Hepatocyte (in vitro differentiated cells): Measurements from ENCODE around the gene DOCK2.

ENCODE experiments used
- EZH2phosphoT487 ChIP-seq: fragments of 200-600 bp; sonication (generic); IDR thresholded peaks from one replicate; pipeline ENCODE4 v1.6.1; 2018; ENCODE audit warnings: antibody characterized with exemption, mild to moderate bottlenecking, low read depth, moderate library complexity; ENCODE audit not compliant: unreplicated experiment, severe bottlenecking
- TF ChIP-seq, protein P1 (sequence below): fragments of 200-600 bp; sonication (generic); IDR thresholded peaks from 2 replicates; pipeline ENCODE4 v1.5.1; 2016; ENCODE audit warnings: antibody characterized with exemption, mild to moderate bottlenecking; ENCODE audit not compliant: poor library complexity

DNA sequence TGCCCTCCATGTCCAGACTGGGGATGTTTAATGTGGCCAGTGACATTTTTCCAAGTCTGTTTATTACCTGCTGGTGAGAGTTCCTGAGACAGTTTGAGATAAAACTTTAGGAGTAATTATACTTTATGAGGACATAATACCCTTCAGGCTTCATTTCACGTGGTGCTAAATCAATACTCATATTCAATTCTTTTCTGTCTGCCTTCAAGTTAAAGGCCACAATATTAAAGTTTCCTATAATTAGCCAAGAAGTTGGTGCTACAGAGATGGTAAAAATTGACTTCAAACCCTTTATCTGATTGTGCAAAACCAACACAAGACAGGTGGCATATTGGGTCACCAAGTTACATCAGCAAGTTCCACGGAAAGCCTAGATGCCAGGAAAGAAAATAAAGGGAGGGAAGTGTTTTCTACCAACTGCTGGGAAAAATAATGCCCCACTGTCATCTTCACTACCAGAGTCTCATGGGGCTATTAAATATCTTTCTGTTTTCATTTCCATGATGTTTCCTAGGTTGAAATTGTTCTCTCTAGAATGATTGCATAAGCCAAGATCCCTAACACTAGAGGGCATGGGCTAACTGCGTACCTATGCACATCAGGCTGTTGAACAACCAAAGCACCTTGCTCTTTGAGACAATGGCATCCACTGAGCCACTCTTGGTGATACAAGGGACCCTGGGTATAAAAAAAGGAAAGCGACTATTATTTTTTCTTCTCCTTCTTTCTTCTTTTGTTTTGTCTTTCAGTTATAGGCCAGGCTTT, 274.6 kb downstream of the DOCK2 start:
- TF ChIP-seq EZH2phosphoT487 = no peak
- TF ChIP-seq, protein P1, sequence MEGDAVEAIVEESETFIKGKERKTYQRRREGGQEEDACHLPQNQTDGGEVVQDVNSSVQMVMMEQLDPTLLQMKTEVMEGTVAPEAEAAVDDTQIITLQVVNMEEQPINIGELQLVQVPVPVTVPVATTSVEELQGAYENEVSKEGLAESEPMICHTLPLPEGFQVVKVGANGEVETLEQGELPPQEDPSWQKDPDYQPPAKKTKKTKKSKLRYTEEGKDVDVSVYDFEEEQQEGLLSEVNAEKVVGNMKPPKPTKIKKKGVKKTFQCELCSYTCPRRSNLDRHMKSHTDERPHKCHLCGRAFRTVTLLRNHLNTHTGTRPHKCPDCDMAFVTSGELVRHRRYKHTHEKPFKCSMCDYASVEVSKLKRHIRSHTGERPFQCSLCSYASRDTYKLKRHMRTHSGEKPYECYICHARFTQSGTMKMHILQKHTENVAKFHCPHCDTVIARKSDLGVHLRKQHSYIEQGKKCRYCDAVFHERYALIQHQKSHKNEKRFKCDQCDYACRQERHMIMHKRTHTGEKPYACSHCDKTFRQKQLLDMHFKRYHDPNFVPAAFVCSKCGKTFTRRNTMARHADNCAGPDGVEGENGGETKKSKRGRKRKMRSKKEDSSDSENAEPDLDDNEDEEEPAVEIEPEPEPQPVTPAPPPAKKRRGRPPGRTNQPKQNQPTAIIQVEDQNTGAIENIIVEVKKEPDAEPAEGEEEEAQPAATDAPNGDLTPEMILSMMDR = no peak
